Fibroblast of skin of back (primary cell): ENCODE measurements around the gene PCDH15.
"Not testable (repeated sequence)": the region's sequence is repeated elsewhere in the genome, so short reads cannot be mapped to it uniquely, and the experiment has no call there.

ENCODE experiments used
- DNase-seq: peaks from one replicate; pipeline ENCODE4 v3.0.0-alpha.2; 2013

PCDH15 gene

GRCh38 chr10:53957401-53957800 lies 843.6 kb downstream of the PCDH15 start:
- no peak for DNase-seq

- DNase-seq, result no peak
Observed at GRCh38 chr10:53955091-53955490, 845.9 kb downstream of the PCDH15 start.

- no peak for DNase-seq
Observed at GRCh38 chr10:53952698-53953630, 848.1 kb downstream of the PCDH15 start.

GRCh38 chr10:53939654-53940053 lies 861.4 kb downstream of the PCDH15 start:
- DNase-seq, result no peak

GRCh38 chr10:53930648-53931047 lies 870.4 kb downstream of the PCDH15 start:
- DNase-seq, result no peak

GRCh38 chr10:53924051-53924700 lies 876.9 kb downstream of the PCDH15 start:
- DNase-seq, result not testable (repeated sequence)

GRCh38 chr10:53918755-53919154 lies 882.3 kb downstream of the PCDH15 start:
- no peak for DNase-seq

- no peak for DNase-seq
Observed at GRCh38 chr10:53909791-53910190, 891.2 kb downstream of the PCDH15 start.

GRCh38 chr10:53904506-53905241 lies 896.4 kb downstream of the PCDH15 start:
- no peak for DNase-seq

- DNase-seq, result no peak
Observed at GRCh38 chr10:53903756-53904155, 897.3 kb downstream of the PCDH15 start.

- no peak for DNase-seq
Observed at GRCh38 chr10:53899463-53900160, 901.4 kb downstream of the PCDH15 start.

- no peak for DNase-seq
Observed at GRCh38 chr10:53898532-53898931, 902.5 kb downstream of the PCDH15 start.

- DNase-seq, result no peak
Observed at GRCh38 chr10:53894145-53894544, 906.9 kb downstream of the PCDH15 start.

GRCh38 chr10:53893061-53893460 lies 908.0 kb downstream of the PCDH15 start:
- DNase-seq, result no peak

GRCh38 chr10:53886325-53887300 lies 914.4 kb downstream of the PCDH15 start:
- no peak for DNase-seq

- DNase-seq, result no peak
Observed at GRCh38 chr10:53864846-53865245, 936.2 kb downstream of the PCDH15 start.

GRCh38 chr10:53852450-53853175 lies 948.4 kb downstream of the PCDH15 start:
- no peak for DNase-seq

- DNase-seq, result no peak
Observed at GRCh38 chr10:53846809-53847208, 954.2 kb downstream of the PCDH15 start.

GRCh38 chr10:53843736-53844362 lies 957.2 kb downstream of the PCDH15 start:
- no peak for DNase-seq
